NCI-H748 (cell line): ENCODE results near the gene PRICKLE4.
A peak's percentile ranks its signal among the peaks of the same experiment; 100 is the strongest.

ENCODE experiments used
- DNase-seq: peaks from one replicate; lab custom pipeline; 2025; ENCODE audit not compliant: unreplicated experiment; lab: John Stamatoyannopoulos, UW

PRICKLE4 gene

GRCh38 chr6:41770381-41771057 is 10.1 kb upstream of the PRICKLE4 start:
- no peak for DNase-seq

GRCh38 chr6:41771058-41771983 is 9.3 kb upstream of the PRICKLE4 start:
- no peak for DNase-seq

- no peak for DNase-seq
Measured at GRCh38 chr6:41774841-41775240, 5.7 kb upstream of the PRICKLE4 start.

GRCh38 chr6:41775293-41775882 is 5.2 kb upstream of the PRICKLE4 start:
- DNase-seq, result no peak

- DNase-seq, result no peak
Measured at GRCh38 chr6:41777551-41778285, 2.9 kb upstream of the PRICKLE4 start.

- DNase-seq, result no peak
Measured at GRCh38 chr6:41778895-41779294, 1.7 kb upstream of the PRICKLE4 start.

- DNase-seq, result no peak
Measured at GRCh38 chr6:41779336-41779735, 1.2 kb upstream of the PRICKLE4 start.

- DNase-seq, result peak; percentile 97
Measured at GRCh38 chr6:41779788-41780550, 613 bp upstream of the PRICKLE4 start, which contains the start of gene FRS3. FRS3 (minus strand) TSS chr6:41779900; CDS start chr6:41776987, 2,913 bp downstream.

- DNase-seq, result no peak
Measured at GRCh38 chr6:41781366-41781730, 766 bp downstream of the PRICKLE4 start.

GRCh38 chr6:41783106-41783780 is 2.7 kb downstream of the PRICKLE4 start:
- DNase-seq, result no peak

GRCh38 chr6:41784581-41785171 is 4.1 kb downstream of the PRICKLE4 start:
- DNase-seq, result no peak

GRCh38 chr6:41785254-41785653 is 4.7 kb downstream of the PRICKLE4 start:
- no peak for DNase-seq

- peak; percentile 61 for DNase-seq
Measured at GRCh38 chr6:41785689-41786450, 5.3 kb downstream of the PRICKLE4 start.

GRCh38 chr6:41786451-41787218 is 6.1 kb downstream of the PRICKLE4 start:
- peak; percentile 89 for DNase-seq

- peak; percentile 96 for DNase-seq
Measured at GRCh38 chr6:41787219-41787917, 6.8 kb downstream of the PRICKLE4 start, which contains the start of gene TOMM6. TOMM6 (plus strand) TSS chr6:41787694; CDS start chr6:41787698, 4 bp downstream.

GRCh38 chr6:41789390-41789724 is 8.8 kb downstream of the PRICKLE4 start:
- no peak for DNase-seq

GRCh38 chr6:41790045-41790444 is 9.5 kb downstream of the PRICKLE4 start:
- DNase-seq, result no peak
